HEK293 (cell line): ENCODE measurements around the gene PRAC2.

Experiments
- CTCF ChIA-PET: fragments of 350-600 bp; formaldehyde crosslinking; extraction: SDS; loops from one replicate; lab custom pipeline; 2021; ENCODE audit warnings: antibody characterized with exemption; lab: Yijun Ruan, JAX
- POLR2A ChIA-PET: fragments of 300-600 bp; formaldehyde crosslinking; extraction: SDS; loops from one replicate; lab custom pipeline; 2020; ENCODE audit warnings: antibody characterized with exemption, inconsistent platforms; lab: Yijun Ruan, JAX
- H3K27ac ChIP-seq: fragments of 200-500 bp; sonication (Bioruptor generic); 2 replicates; pipeline ENCODE4 v1.5.1; 2014; ENCODE audit warnings: low read depth, low read length, control low read depth, inconsistent platforms; ENCODE audit errors: extremely low read depth
- H3K36me3 ChIP-seq, 2 experiments: fragments of 200-500 bp in 1 of 2; sonication (Bioruptor generic) in 1 of 2; 1 replicate in 1 of 2; 2 replicates in 1 of 2; pipeline ENCODE4 v1.5.1; 2014 to 2017; ENCODE audit warnings: inconsistent platforms in 2 of 2, low read length in 2 of 2; ENCODE audit not compliant: control insufficient read depth in 2 of 2, insufficient read depth in 1 of 2
- H3K4me1 ChIP-seq: fragments of 200-500 bp; sonication (Bioruptor generic); 2 replicates; pipeline ENCODE4 v1.5.1; 2014; ENCODE audit warnings: mild to moderate bottlenecking, low read length, inconsistent platforms; ENCODE audit not compliant: control insufficient read depth, insufficient read depth
- H3K4me3 ChIP-seq: 2 replicates; pipeline ENCODE4 v1.5.1; 2011; ENCODE audit warnings: low read depth, mild to moderate bottlenecking, control low read depth, low read length, moderate library complexity
- H3K9me3 ChIP-seq: fragments of 200-500 bp; sonication (Bioruptor generic); 2 replicates; pipeline ENCODE4 v1.5.1; 2014; ENCODE audit warnings: low read depth, low read length, inconsistent platforms; ENCODE audit not compliant: control insufficient read depth, insufficient read depth
- FEZF1 ChIP-seq: fragments of 450-650 bp; formaldehyde crosslinking; IDR thresholded peaks from 2 replicates; pipeline ENCODE4 v1.5.1; 2016; ENCODE audit warnings: missing biosample characterization, missing genetic modification characterization
- HOXC10 ChIP-seq: sonication (generic); formaldehyde crosslinking; IDR thresholded peaks from 2 replicates; pipeline ENCODE4 v1.8.1; 2023; ENCODE audit warnings: mild to moderate bottlenecking, missing genetic modification reagents
- SP2 ChIP-seq: fragments of 450-650 bp; formaldehyde crosslinking; IDR thresholded peaks from 2 replicates; pipeline ENCODE4 v1.5.1; 2016; ENCODE audit warnings: missing biosample characterization, missing genetic modification characterization
- SP7 ChIP-seq: fragments of 450-650 bp; formaldehyde crosslinking; IDR thresholded peaks from 2 replicates; pipeline ENCODE4 v1.5.1; 2016; ENCODE audit warnings: missing biosample characterization, missing genetic modification characterization
- YY2 ChIP-seq: fragments of 450-650 bp; formaldehyde crosslinking; IDR thresholded peaks from 2 replicates; pipeline ENCODE4 v1.5.1; 2016; ENCODE audit warnings: missing biosample characterization, missing genetic modification characterization
- ZEB2 ChIP-seq: fragments of 450-650 bp; formaldehyde crosslinking; IDR thresholded peaks from 2 replicates; pipeline ENCODE4 v1.5.1; 2016; ENCODE audit warnings: missing biosample characterization, missing genetic modification characterization
- ZNF114 ChIP-seq: fragments of 450-650 bp; formaldehyde crosslinking; IDR thresholded peaks from 2 replicates; pipeline ENCODE4 v1.5.0; 2017; ENCODE audit warnings: missing biosample characterization, missing genetic modification characterization
- ZNF214 ChIP-seq: fragments of 450-650 bp; formaldehyde crosslinking; IDR thresholded peaks from 2 replicates; pipeline ENCODE4 v1.5.1; 2017; ENCODE audit warnings: missing biosample characterization, mild to moderate bottlenecking, missing genetic modification characterization, borderline replicate concordance
- ZNF335 ChIP-seq: fragments of 450-650 bp; formaldehyde crosslinking; conservative IDR thresholded peaks from 2 replicates; pipeline ENCODE4 v1.5.1; 2016; ENCODE audit warnings: missing biosample characterization, missing genetic modification characterization
- ZNF341 ChIP-seq: fragments of 450-650 bp; formaldehyde crosslinking; IDR thresholded peaks from 2 replicates; pipeline ENCODE4; 2016; ENCODE audit warnings: low read depth, missing biosample characterization, missing genetic modification characterization
- ZNF629 ChIP-seq: fragments of 450-650 bp; formaldehyde crosslinking; IDR thresholded peaks from 2 replicates; pipeline ENCODE4 v1.5.1; 2017; ENCODE audit warnings: missing biosample characterization, missing genetic modification characterization
- ZNF664 ChIP-seq: fragments of 450-650 bp; formaldehyde crosslinking; IDR thresholded peaks from 2 replicates; pipeline ENCODE4 v1.5.1; 2016; ENCODE audit warnings: missing biosample characterization, missing genetic modification characterization
- ZSCAN18 ChIP-seq: fragments of 450-650 bp; formaldehyde crosslinking; IDR thresholded peaks from 2 replicates; pipeline ENCODE4 v1.5.1; 2016; ENCODE audit warnings: missing biosample characterization, missing genetic modification characterization
- TF ChIP-seq, protein P1 (sequence below): fragments of 450-650 bp; formaldehyde crosslinking; IDR thresholded peaks from 2 replicates; pipeline ENCODE4 v1.5.1; 2016; ENCODE audit warnings: missing biosample characterization, missing genetic modification characterization
- TF ChIP-seq, protein P2 (sequence below): fragments of 450-650 bp; formaldehyde crosslinking; IDR thresholded peaks from 2 replicates; pipeline ENCODE4 v1.5.1; 2017; ENCODE audit warnings: missing biosample characterization, missing genetic modification characterization
- TF ChIP-seq, protein P3 (sequence below): fragments of 450-650 bp; formaldehyde crosslinking; IDR thresholded peaks from 2 replicates; pipeline ENCODE4 v1.5.1; 2016; ENCODE audit warnings: missing biosample characterization, missing genetic modification characterization
- TF ChIP-seq, protein P4 (sequence below): fragments of 450-650 bp; formaldehyde crosslinking; IDR thresholded peaks from 2 replicates; pipeline ENCODE4 v1.5.1; 2016; ENCODE audit warnings: missing biosample characterization, missing genetic modification characterization

The PRAC2 gene

GRCh38 chr17:48679385-48680096 is 43.4 kb upstream of the PRAC2 start:
- Histone ChIP-seq H3K36me3 (no peaks in the 10 kb centered on the region), H3K4me1 (no peaks in the 10 kb centered on the region), H3K9me3 (no peaks in the 10 kb centered on the region), H3K4me3 (no peak overlapping the region), H3K27ac (no peak overlapping the region)
- ChIA-PET POLR2A (interaction anchor here (0.5 to 2.1 kb wide), 4 partner anchors 61 to 205 kb away, joined by 3 to 7 read pairs (median 5); no protein-coding TSS in a partner anchor), CTCF (interaction anchor here (0.5 to 17.1 kb wide), 47 partner anchors 8 to 353 kb away, joined by 3 to 365 read pairs (median 8); partner anchors contain the start of genes ATP5MC1, HOXB13, HOXB9 and PRAC2)
- no peak for TF ChIP-seq SP2 (tag by site-specific recombination)
- TF ChIP-seq ZEB2 (tag by site-specific recombination): peak; percentile 64; the same call in 1 of the 2 replicates
- peak; percentile 84 for TF ChIP-seq ZNF664 (tag by site-specific recombination)
- TF ChIP-seq SP7 (tag by site-specific recombination): peak; percentile 100
- peak; percentile 96 for TF ChIP-seq ZNF214 (tag by site-specific recombination)
- TF ChIP-seq, protein P1, sequence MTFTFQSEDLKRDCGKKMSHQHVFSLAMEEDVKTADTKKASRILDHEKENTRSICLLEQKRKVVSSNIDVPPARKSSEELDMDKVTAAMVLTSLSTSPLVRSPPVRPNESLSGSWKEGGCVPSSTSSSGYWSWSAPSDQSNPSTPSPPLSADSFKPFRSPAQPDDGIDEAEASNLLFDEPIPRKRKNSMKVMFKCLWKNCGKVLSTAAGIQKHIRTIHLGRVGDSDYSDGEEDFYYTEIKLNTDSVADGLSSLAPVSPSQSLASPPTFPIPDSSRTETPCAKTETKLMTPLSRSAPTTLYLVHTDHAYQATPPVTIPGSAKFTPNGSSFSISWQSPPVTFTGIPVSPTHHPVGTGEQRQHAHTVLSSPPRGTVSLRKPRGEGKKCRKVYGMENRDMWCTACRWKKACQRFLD: no peak
- TF ChIP-seq HOXC10: no peak
- peak; percentile 55 for TF ChIP-seq ZNF629 (tag by site-specific recombination)
- TF ChIP-seq YY2: peak; percentile 20; the same call in 1 of the 2 replicates
- TF ChIP-seq, protein P2, sequence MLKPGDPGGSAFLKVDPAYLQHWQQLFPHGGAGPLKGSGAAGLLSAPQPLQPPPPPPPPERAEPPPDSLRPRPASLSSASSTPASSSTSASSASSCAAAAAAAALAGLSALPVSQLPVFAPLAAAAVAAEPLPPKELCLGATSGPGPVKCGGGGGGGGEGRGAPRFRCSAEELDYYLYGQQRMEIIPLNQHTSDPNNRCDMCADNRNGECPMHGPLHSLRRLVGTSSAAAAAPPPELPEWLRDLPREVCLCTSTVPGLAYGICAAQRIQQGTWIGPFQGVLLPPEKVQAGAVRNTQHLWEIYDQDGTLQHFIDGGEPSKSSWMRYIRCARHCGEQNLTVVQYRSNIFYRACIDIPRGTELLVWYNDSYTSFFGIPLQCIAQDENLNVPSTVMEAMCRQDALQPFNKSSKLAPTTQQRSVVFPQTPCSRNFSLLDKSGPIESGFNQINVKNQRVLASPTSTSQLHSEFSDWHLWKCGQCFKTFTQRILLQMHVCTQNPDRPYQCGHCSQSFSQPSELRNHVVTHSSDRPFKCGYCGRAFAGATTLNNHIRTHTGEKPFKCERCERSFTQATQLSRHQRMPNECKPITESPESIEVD: peak; percentile 59; the same call in 1 of the 2 replicates
- TF ChIP-seq ZNF335: no peak
- TF ChIP-seq, protein P3, sequence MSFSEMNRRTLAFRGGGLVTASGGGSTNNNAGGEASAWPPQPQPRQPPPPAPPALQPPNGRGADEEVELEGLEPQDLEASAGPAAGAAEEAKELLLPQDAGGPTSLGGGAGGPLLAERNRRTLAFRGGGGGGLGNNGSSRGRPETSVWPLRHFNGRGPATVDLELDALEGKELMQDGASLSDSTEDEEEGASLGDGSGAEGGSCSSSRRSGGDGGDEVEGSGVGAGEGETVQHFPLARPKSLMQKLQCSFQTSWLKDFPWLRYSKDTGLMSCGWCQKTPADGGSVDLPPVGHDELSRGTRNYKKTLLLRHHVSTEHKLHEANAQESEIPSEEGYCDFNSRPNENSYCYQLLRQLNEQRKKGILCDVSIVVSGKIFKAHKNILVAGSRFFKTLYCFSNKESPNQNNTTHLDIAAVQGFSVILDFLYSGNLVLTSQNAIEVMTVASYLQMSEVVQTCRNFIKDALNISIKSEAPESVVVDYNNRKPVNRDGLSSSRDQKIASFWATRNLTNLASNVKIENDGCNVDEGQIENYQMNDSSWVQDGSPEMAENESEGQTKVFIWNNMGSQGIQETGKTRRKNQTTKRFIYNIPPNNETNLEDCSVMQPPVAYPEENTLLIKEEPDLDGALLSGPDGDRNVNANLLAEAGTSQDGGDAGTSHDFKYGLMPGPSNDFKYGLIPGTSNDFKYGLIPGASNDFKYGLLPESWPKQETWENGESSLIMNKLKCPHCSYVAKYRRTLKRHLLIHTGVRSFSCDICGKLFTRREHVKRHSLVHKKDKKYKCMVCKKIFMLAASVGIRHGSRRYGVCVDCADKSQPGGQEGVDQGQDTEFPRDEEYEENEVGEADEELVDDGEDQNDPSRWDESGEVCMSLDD (tag by site-specific recombination): no peak
- TF ChIP-seq ZSCAN18 (tag by site-specific recombination): no peak
- TF ChIP-seq FEZF1 (tag by site-specific recombination): peak; percentile 31; the same call in 1 of the 2 replicates
- TF ChIP-seq ZNF341 (tag by site-specific recombination): no peak
- TF ChIP-seq, protein P4, sequence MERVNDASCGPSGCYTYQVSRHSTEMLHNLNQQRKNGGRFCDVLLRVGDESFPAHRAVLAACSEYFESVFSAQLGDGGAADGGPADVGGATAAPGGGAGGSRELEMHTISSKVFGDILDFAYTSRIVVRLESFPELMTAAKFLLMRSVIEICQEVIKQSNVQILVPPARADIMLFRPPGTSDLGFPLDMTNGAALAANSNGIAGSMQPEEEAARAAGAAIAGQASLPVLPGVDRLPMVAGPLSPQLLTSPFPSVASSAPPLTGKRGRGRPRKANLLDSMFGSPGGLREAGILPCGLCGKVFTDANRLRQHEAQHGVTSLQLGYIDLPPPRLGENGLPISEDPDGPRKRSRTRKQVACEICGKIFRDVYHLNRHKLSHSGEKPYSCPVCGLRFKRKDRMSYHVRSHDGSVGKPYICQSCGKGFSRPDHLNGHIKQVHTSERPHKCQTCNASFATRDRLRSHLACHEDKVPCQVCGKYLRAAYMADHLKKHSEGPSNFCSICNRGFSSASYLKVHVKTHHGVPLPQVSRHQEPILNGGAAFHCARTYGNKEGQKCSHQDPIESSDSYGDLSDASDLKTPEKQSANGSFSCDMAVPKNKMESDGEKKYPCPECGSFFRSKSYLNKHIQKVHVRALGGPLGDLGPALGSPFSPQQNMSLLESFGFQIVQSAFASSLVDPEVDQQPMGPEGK (tag by site-specific recombination): no peak
- TF ChIP-seq ZNF114 (tag by site-specific recombination): no peak
- TF ChIP-seq, all 188 proteins: peak for 8
